GM21515 (cell line): ENCODE results near the gene COL28A1.

Experiments
- ATAC-seq: cut with Tn5 transposase; IDR thresholded peaks from one replicate; pipeline ENCODE4 v1.9.1; 2021; ENCODE audit not compliant: unreplicated experiment

COL28A1 gene

GRCh38 chr7:7535691-7536090, at the start of gene COL28A1:
TSS of gene COL28A1 (minus strand) at chr7:7535873. CDS start at chr7:7532875, 2,998 bp downstream.
- no peak for ATAC-seq

DNA sequence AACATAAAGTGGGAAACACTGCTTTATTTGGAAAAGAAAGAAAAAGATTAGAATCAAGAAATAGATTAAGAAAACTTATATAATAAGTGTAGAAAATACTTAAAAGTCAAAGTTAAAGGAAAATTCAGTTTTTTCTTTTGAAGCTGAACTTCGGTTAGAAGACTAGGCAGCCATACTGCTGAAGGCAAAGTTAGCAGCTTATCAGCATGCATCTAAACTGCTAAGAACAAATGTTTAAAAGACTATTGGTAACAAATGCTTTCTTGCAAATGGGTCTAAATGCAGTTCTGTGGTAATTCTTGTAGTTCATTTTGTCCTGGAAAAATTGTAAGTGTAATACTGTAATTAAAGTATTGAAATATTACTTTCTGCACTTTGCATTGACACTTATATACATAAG, 49.0 kb upstream of the COL28A1 start:
- no peak for ATAC-seq

- ATAC-seq, result no peak
Observed at GRCh38 chr7:7583731-7584130, 48.1 kb upstream of the COL28A1 start.

DNA sequence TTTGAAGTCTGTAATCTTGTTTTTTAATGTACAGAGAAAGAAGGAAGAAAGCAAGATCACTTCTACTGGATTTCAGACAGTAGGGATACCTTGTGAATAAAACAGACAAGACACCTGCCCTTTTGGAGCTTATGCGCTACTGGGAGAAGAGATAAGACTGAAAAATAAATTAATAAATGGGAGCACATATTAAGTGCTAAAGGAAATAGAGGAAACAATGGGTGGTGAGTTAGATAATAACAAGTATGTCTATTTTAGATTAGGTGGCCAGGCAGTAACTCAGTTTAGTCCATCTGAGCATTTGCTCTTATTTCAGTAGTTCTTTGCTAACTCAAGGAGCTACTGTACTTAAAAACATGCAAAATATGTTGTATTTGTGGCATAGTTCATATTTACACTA, 46.9 kb upstream of the COL28A1 start:
- ATAC-seq, result no peak

GRCh38 chr7:7581531-7582179, 46.0 kb upstream of the COL28A1 start:
- no peak for ATAC-seq

DNA sequence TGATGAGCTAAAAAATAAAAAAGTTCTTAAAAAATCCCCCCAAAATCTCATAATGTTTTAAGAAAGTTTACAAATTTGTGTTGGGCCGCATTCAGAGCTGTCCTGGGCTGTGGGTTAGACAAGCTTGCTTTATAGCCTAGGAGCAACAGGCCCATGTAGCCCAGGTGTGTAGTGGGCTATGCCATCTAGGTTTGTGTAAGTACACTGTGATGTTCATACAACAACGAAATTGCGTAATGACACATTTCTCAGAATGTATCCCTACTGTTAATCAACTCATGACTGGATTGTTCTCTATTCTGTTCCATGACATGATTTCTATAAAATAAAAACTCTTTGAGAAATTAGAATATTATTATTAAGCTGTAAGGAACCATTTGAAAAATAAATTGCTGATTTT, 44.0 kb upstream of the COL28A1 start:
- no peak for ATAC-seq

GRCh38 chr7:7577888-7578287, 42.2 kb upstream of the COL28A1 start:
- peak; percentile 73 for ATAC-seq

- ATAC-seq, result no peak
Observed at GRCh38 chr7:7576344-7576743, 40.7 kb upstream of the COL28A1 start.

GRCh38 chr7:7573701-7574100, 38.0 kb upstream of the COL28A1 start:
- no peak for ATAC-seq

DNA sequence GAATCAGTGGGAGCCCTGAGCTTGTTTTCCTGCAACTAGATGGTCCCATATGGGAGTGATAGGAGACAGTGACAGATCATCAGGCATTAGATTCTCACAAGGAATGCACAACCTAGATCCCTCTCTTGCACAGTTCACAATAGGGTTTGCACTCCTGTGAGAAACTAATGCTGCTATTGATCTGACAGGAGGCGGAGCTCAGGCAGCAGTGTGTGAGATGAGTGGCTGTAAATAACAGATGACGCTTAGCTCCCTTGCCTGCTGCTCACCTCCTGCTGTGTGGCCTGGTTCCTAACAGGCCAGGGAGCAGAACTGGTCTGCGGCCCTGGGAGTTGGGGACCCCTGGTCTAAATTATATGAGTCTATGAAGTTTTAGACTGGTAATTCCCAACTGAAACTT, 34.9 kb upstream of the COL28A1 start:
- ATAC-seq, result no peak

- peak; percentile 23 for ATAC-seq
Observed at GRCh38 chr7:7569615-7570014, 33.9 kb upstream of the COL28A1 start.

GRCh38 chr7:7569081-7569527, 33.4 kb upstream of the COL28A1 start:
- ATAC-seq, result peak; percentile 49

DNA sequence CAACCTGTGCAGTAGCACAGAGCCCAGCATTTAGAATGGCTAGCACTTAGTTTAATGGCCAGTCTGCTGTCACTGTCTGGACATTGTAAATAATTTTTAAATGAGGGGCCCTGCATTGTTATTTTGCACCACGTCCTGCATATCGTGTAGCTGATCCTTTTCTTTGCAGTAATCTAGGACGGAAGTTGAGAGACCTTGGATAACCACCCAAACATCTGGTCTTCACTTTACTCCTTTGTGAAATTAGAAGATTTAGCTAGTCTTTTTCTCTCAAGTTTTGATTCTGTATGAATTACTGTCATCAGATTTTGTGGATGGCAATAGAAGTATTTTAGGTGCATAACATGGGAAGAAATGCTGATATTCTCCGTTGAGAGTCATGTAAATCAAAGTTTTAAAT, 32.9 kb upstream of the COL28A1 start:
- ATAC-seq, result no peak

- ATAC-seq, result no peak
Observed at GRCh38 chr7:7567898-7568531, 32.3 kb upstream of the COL28A1 start.

- ATAC-seq, result peak; percentile 71
Observed at GRCh38 chr7:7566651-7567611, 31.3 kb upstream of the COL28A1 start, which contains the start of gene MIOS. TSS of gene MIOS (plus strand) at chr7:7566884. CDS start at chr7:7572476, 5,592 bp downstream.

DNA sequence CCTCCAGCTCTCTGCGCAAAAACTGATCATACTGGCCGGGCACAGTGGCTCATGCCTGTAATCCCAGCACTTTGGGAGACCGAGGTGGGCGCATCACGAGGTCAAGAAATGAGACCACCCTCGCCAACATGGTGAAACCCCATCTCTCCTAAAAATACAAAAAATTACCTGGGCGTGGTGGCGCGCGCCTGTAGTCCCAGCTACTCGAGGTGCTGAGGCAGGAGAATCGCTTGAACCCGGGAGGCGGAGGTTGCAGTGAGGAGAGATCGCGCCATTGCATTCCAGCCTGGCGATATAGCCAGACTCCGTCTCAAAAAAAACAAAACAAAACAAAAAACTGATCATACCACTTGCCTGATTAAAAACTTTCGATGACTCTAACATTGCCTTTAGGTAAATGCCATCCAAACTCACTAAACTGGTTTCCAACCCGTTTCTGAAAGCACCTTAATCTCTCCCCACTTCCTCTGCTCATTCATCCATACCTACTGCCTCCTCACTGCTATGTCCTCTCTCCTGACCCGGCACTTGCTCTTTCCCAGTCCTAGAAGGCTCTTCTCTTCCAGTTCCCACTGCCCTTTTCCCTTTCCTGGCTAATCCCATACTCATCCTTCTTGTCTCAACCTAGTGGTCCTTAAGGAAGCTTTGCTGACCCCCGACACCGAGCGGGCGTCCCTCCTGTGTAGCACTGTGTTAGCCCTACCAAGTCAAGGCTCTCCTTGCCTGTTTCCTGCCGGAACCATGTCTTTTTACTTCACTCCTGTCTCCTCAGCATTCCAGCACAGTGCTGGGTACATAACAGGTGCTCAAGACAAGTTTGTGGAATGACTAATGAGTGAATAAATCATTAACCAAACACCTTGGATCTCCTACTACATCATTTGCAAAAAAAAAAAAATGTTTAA, 30.3 kb upstream of the COL28A1 start:
- peak; percentile 7 for ATAC-seq

DNA sequence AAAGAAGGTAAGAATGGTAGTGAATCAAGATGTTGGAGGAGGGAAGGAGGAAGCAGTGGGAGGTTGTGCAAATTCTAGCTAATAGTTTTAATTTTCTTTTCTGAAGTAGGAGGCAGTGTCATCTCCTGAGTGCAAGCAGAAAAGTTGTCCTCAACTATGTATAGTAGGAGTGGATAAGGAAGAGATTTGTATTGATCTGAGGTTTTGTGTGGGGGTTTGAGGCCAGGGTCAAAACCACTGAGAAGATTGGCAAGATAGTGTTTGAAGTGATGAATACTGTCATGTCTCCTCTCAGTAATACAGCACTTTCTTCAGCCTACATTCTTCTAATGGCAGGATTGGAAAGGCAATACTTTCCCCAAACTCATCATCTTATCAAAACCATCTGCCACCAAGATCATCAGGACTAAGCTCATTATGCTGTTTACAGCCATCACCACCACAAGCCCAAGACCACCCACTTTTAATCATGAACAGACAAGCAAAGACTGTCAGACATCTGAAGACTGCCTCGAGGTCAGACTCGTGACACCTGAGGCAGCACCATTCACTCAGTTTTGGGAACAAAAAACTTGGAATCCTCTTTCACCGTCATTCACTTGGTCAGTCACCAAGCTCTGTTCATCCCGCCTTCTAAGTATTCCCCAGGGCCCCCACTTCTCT, 29.5 kb upstream of the COL28A1 start:
- no peak for ATAC-seq

- ATAC-seq, result no peak
Observed at GRCh38 chr7:7564323-7564780, 28.7 kb upstream of the COL28A1 start.

DNA sequence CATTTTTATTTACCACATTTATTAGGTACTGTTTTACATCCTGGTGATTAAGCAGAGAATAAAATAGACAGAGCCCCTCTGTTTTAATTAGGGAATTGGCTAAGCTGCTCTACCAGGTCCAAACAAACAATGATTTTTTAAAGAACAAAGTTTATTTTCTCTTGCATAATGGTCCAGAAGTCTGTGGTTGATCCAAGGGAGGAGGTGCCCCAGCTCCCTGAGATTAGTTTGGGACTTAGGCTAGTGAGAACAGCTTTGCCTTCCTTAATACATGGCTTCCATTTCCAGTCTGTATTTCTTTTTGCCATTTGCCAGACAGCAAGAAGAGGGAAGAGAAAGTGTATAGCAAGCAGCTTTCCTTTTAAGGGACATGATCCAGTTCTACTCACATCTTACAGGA, 28.1 kb upstream of the COL28A1 start:
- ATAC-seq, result no peak

GRCh38 chr7:7563269-7563668, 27.6 kb upstream of the COL28A1 start:
- no peak for ATAC-seq
